ENCODE measurements around the gene SIK1. TPM values are rescaled to one million over a fixed set of nuclear protein-coding genes. Genes with fewer than 3 reads are reported as not detected.

SIK1 gene
- total RNA-seq, 1 donor from 2014 or later: 2.7 TPM

DNA sequence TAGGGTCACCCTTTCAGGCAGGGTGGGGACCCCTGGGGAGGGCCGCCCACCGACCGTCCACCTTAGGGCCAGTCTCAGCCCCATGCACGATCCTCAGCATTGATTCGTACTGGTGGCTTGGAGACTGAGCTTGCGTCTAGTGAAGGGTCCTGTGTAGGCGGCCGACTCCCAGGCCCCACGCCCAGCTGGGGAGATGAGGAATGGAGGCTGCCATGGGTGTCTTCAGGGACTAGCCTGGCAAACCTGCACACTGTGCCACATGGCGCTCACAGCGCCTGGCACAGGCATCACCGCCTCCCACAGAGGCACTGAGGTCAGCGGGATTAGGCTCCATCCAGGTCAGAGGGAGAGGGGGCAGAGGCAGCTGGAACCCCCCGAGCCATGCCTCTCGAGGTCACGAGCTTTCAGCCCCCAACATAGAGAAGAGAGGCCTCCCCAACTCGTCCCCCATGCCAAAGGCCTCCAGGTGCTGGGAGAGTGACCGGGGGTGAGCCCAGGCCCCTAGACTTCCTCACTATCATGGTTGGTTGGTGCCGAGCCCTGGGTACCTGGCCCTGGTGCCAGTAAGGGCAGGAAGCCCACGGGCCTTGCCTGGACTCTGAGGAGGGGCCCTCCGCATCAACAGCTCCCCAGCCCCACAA, 51.0 kb downstream of the SIK1 start:
- H3K4me3 ChIP-seq (ENCODE audit: low read depth, low read length): no peak overlapping the region
- DNase-seq (ENCODE audit: low read depth): no peak
- TF ChIP-seq, protein P1, sequence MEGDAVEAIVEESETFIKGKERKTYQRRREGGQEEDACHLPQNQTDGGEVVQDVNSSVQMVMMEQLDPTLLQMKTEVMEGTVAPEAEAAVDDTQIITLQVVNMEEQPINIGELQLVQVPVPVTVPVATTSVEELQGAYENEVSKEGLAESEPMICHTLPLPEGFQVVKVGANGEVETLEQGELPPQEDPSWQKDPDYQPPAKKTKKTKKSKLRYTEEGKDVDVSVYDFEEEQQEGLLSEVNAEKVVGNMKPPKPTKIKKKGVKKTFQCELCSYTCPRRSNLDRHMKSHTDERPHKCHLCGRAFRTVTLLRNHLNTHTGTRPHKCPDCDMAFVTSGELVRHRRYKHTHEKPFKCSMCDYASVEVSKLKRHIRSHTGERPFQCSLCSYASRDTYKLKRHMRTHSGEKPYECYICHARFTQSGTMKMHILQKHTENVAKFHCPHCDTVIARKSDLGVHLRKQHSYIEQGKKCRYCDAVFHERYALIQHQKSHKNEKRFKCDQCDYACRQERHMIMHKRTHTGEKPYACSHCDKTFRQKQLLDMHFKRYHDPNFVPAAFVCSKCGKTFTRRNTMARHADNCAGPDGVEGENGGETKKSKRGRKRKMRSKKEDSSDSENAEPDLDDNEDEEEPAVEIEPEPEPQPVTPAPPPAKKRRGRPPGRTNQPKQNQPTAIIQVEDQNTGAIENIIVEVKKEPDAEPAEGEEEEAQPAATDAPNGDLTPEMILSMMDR (conservative IDR thresholded peaks at IDR 0.05; ENCODE audit: low read depth, low read length): no peak

GRCh38 chr21:43375006-43375836, 51.7 kb downstream of the SIK1 start:
- DNase-seq (ENCODE audit: low read depth): no peak
- TF ChIP-seq, protein P1 (conservative IDR thresholded peaks at IDR 0.05; ENCODE audit: low read depth, low read length): no peak
- H3K4me3 ChIP-seq (ENCODE audit: low read depth, low read length): no peak overlapping the region

GRCh38 chr21:43374228-43374885, 52.6 kb downstream of the SIK1 start:
- TF ChIP-seq, protein P1 (conservative IDR thresholded peaks at IDR 0.05; ENCODE audit: low read depth, low read length): no peak
- DNase-seq (ENCODE audit: low read depth): no peak
- H3K4me3 ChIP-seq (ENCODE audit: low read depth, low read length): no peak overlapping the region

GRCh38 chr21:43373362-43374227, 53.3 kb downstream of the SIK1 start:
- no peak overlapping the region for H3K4me3 ChIP-seq (ENCODE audit: low read depth, low read length)
- TF ChIP-seq, protein P1 (conservative IDR thresholded peaks at IDR 0.05; ENCODE audit: low read depth, low read length): no peak
- no peak for DNase-seq (ENCODE audit: low read depth)

DNA sequence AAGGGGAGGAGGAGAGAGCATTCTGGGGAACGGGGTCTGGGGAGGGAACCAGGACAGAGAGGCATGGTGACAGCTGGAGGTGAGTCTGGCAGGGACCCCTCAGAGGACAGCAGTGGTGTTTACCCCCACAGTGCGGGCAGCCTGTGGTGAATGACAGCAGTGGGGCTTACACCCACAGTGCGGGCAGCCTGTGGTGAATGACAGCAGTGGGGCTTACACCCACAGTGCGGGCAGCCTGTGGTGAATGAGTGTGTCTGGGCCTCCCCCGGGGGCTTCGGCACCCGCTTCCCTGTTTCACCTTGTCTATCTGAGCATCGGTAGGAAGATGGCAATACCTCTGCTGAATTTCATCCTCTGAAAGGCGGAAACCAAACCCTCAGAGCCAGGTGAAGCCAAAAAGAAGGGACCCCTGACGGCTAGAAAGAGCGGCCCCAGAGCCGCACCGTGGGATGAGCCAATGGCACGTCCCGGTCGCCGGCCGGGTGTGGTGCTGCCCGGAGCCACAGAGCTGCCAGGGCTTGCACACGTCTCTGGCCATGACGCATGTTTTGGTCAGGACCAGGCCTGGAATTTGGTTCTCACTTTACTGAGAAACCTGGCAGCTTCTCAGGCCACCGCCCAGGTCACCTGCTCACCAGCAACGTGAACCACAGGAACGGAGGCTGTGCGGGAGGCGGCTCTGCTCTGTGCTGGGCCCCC, 54.1 kb downstream of the SIK1 start:
- TF ChIP-seq, protein P1 (conservative IDR thresholded peaks at IDR 0.05; ENCODE audit: low read depth, low read length): no peak
- DNase-seq (ENCODE audit: low read depth): no peak
- H3K4me3 ChIP-seq (ENCODE audit: low read depth, low read length): no peak overlapping the region

DNA sequence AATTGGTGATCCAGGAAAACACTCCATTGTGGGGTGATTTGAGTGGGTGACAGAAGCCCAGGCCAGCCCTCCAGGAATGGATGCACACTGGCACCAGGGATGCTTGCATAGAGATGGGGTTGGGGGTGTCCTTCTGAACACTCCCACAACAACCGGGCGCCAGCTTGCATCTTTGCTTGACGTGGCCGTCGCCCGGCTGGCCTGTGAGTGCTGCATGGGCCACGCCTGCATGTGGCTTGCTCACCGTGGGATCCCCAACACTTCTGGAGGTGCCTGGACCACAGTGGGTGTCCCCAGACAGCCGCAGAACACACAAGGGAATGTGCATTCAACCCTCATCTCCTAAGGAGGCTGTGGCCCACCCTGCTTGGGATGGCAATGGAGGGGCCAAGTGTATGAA, 55.1 kb downstream of the SIK1 start:
- no peak for DNase-seq (ENCODE audit: low read depth)
- H3K4me3 ChIP-seq (ENCODE audit: low read depth, low read length): no peak overlapping the region
- TF ChIP-seq, protein P1 (conservative IDR thresholded peaks at IDR 0.05; ENCODE audit: low read depth, low read length): no peak
